ENCODE results near the gene VWF.

VWF gene

GRCh38 chr12:5941907-5942306 is 182.6 kb downstream of the VWF start:
- DNase-seq = no peak

DNA sequence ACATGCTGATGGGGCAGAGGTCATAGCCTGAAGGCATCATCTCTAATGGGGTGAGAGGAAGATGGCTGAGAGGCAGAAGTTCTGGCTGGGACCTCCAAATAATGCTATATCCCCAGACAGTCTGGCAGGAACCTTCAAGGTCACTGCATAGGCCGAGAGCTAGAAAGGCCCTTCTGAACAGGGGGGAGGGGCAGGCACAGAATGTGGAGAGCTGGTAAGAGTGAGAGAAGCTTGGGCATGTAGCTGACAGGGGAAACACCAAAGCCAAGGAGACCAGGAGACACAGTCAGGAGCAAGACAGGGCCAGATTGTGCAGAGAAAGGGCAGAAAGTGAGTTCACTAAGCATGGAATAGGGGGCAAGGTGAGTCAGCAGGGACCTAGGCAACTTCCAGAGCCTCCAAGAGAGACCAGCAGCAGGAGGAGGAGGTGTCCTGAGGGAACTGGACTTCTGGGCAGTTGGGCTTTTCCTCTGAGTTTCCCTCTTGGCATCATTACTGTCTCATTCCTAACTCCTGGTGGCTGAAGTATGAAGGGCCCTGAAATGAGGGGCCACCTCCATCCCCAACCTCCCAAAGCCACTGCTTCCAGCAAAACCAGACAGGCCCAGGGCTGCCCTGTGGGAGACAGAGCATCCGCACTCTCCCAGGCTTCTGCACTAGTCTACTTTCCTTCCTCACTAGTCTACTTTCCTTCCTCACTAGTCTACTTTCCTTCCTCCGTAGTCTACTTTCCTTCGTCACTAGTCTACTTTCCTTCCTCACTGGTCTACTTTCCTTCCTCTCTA is 196.5 kb downstream of the VWF start:
- no peak for DNase-seq

DNA sequence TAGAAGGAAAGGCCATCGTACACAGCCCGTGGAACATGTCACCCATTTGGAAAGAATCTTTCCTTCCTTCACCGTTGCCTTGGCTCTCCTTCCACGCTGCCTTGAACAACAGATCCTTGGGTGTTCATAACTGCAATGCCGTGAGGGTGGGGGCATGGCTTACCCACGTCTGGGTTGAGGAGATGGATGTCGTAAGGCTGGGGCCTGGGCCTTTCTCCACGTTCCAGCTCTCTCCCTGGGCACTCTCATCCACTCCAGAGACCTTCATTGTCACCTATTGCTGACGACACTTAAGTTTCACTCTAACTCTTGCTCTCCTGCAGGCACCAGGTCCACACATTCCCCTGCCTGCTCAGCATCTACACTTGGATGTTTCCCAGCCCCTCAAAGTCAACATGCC is 198.8 kb downstream of the VWF start:
- no peak for DNase-seq

- no peak for DNase-seq
Observed at GRCh38 chr12:5924342-5924741, 200.1 kb downstream of the VWF start.

- no peak for DNase-seq
Observed at GRCh38 chr12:5923751-5924150, 200.7 kb downstream of the VWF start.

DNA sequence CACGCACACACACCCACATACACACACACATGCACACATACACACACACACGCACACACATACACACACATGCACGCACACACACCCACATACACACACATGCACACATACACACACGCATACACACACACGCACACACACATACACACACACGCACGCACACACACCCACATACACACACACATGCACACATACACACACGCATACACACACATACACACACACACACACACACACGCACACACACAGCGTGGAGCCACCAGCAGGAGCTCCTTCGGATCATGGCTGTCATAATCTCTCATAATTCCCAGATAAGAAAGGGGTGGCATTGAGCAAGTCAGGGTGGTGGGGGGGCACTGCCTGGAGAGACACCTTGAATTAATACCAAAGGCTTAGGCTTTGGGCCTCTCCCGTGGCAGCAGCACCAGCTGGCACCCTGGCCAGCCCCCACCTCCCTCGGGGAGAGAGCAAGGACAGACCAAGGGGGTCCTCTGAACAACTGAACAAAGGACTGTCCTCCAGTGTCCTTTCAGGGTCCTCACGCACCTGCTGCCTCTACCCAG is 201.3 kb downstream of the VWF start:
- DNase-seq = no peak

DNA sequence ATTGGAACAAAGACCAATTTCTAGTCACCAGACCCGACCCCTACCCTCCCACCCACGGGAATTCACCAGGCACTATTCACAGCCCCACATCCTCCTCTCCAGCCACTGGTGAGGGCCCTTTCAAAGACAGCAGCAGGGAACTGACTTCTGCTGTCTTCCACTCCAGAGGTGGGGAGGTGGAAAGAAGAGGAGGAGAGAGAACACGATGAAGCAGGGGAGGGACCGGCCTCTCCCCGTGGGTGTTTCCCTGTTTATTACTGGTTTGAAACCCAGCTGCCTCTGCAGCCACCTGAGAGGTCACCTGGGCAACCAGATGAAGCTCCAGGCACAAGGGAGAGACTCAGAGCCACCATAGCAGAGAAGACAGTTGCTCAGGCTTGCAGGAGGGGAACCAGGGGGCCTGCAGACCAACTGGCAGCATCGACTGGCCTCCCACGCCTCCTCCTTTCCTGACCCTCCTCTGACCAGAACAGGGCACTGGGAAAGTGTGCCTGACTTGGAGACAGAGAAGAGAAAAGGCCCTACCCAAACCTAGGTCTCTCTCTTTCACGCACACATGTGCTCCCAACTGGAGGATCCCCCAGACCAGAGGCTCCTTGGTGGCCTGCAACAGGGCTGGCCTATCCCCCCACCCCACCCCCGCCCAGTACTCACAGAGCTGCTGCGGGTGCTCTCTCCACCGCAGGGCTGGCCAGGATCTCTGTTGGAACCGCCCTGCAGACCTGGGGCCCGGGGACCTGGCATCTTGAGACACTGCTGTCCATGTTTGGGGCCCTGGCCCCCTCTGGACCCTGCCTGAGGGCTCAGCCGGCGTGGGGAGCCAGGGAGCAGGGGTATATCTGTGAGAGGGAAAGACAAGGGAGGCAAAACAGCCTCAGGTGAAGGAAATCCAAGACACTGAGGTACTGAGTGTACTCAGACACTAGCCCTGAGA is 202.2 kb downstream of the VWF start:
- DNase-seq = no peak

DNA sequence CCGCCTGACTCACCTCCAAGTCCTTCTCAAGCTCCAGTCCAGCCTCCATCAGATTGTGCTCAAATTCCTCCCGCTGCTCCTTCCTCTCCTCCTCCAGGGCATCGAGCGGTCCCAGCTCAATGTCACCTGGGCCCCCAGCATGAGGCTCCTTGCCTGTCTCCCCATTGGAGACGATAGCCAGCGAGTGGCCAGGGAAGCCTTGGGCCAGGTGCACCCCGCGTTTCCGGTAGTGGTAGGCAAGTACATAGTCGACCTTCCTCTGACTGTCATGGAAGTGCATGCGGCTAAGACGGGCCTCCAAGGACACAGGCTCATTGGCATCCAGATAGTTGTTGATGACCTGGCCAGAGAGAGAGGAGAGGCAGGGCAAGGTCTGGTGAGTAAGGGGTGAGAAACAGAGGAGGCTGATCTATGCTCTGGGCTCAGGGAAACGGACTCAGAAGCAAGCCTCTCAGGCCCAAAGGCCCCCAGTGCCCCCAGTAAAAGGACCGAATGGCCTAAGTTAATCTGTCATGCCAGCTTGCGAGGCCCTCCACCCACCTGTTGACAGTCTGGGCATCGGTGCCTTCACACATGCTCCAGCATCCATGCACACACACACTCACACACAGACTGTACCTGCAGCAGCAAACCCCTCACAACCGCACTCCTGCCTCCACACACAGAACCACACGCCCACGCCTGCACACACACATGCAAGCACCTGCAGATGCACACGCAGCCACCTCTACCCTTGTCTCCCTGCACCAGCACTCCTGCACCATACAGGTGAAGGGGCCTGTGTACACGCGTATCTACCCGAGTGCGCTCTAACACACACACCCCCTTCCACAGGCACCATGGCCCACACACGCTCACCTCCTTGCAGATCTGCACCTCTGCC is 203.2 kb downstream of the VWF start:
- no peak for DNase-seq

DNA sequence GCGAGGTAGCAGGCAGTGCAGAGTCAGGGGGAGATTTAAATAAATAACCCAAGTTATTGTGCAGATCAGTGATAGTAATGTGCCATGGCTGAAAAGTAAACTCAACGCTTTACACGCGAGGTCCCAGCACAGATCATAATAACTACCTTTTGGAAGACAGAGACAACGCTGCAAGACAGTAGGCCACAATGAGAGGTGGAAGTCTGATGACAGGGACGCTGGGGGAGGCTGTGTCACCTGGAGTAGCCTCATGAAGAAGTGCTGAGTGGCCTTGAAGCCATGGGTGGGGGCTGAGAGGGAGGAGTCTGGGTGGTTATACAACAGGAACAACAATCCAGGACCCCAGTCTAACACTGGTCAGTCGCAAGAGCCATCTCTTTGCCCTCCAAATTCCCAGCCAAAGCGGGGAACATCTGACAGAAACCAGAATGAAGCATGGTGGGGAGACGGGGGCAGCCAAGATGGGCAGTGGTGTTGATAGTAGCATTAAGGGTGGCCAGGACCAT is 207.6 kb downstream of the VWF start:
- no peak for DNase-seq

- no peak for DNase-seq
Observed at GRCh38 chr12:5915511-5915910, 209.0 kb downstream of the VWF start.

DNA sequence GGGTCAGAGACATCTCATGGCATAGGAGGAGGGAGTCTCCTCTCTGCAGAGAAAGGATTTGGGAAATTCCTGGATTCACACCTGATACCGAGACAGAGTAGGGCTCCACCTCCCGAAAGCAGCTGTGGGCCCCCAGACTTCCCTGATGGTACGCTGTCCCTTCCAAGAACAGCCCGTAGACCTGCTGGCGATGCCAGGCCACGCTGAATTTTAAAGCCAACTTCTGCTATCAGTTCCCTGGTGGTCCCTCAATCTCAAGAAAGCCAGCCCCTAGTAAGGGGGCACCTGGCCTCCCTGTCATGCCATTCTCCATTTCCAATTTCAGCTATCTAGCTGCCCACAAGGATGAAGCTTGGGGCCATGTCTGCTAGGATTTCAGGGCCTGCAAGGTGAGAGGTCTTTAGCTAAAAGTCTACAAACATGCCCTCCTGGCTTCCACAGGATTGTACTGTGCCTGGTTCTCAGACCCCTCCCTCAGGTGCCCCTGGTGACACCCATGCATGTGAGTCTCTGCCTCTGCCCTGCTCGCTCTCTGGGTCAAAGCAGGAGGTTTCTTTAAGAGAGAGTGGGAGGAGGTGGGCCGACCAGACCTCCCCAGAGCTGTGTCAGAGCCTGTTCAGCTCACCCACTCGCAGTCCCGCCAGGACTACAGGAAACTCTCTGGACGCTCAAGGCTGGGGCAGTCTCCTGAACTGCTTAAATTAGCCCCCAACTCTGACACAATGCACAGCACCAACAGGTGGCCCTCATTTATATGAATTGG is 209.9 kb downstream of the VWF start:
- DNase-seq = no peak

DNA sequence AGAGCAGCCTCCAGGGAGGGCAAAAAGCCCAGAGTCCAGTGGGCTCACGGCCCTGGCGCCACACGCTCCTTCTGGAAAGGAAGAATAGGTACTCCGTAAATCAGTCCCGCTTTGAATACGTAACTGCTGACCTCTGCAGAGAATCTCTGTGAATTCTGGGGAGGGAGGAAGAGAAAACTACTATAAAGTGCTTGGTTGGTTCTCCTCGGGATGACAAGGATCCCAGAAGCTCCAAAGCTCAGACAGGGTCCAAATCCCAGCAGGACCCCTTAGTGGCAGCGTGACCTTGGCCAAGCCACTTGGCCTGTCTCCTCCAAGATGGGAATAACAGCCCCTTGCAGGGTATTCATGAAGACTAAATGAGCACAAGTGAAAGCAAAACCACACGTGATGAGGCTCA is 211.1 kb downstream of the VWF start:
- no peak for DNase-seq

GRCh38 chr12:5912437-5913334 is 211.8 kb downstream of the VWF start:
- no peak for DNase-seq

DNA sequence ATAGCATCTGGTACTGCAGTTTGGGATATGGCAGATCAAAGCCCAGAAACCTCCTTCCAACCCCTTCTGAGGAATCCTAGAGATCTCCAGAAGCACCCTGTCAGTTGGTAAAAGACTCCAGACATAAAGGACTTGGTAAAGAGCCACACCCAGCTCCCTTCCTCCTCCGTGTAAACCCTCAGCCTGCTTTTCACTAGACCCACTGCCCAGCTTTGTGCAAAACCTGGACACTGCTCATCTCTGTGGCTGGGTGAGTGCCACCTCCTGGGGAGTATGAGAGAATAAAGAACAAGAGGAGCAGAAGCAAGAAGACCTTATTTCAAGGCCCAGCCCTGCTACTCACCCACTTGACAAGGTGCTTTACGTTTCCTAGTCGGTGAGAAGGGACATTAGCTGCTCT is 212.5 kb downstream of the VWF start:
- DNase-seq = no peak

GRCh38 chr12:5910790-5911548 is 213.5 kb downstream of the VWF start:
- DNase-seq = no peak

DNA sequence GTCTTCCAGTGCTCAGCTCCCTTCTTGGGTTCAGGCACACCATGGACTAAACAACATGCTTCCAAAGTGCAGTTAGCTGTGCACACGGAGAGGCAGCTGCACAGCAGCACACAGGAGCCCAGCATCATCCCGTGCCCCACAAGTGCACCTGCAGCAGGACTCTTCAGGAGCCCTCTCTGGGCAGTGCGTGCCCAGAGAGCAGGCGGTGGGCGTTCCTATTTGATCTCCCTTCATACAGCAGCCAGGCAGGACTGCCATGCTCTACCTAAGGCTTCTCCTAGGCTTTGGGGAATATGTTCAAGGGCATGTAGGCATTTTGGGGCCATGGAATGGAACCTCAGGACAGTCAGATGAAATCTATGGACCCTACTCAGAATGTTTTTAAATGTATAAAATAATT is 214.9 kb downstream of the VWF start:
- DNase-seq = no peak

GRCh38 chr12:5908251-5908650 is 216.2 kb downstream of the VWF start:
- DNase-seq = no peak

DNA sequence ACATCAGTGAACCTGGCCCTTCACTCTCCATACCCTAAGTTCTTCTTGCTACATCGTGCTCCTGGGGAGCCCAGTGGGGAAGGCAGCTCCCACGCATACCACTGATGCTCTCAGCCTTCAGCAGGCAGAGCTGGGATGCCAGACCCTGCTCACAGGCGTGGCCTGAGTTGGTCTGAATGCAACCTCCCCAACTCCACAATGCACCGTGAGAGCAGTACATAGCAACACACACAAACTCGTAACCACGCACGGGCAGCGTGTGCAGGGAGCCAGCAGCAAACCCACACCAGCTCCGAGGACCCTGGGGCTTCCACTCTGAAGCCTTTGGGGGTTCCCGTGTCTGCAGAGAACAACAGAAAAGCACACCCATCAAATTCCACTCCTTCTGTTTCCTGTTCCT is 216.7 kb downstream of the VWF start:
- no peak for DNase-seq

DNA sequence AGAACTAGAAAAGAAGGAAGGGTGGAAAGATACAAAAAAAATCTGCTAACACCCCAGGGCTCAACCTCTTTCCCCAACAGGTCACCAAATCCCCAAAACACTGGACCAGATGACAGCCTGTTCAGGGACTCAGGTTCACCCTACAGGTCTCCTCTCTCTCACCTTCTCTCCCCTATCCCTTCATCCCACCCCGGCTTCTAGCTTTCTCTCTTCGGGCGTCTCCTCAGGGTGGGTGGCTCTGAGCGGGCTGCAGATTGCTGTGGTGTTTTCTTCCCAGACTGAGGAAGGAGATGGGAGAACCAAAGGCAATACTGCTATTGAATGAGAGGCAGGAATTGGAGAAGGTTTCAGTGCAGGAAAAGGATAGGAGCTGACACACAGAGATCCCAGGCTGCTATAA is 218.7 kb downstream of the VWF start:
- no peak for DNase-seq

- no peak for DNase-seq
Observed at GRCh38 chr12:5904969-5905368, 219.5 kb downstream of the VWF start.
